Central memory CD8-positive, alpha-beta T cell (primary cell): ENCODE measurements around the gene AKAP5.
"Not testable (repeated sequence)": the region's sequence is repeated elsewhere in the genome, so short reads cannot be mapped to it uniquely, and the experiment has no call there.

Experiments
- ATAC-seq: fragments of 150-1000 bp; cut with Tn5 transposase; replicated peaks from 2 replicates; pipeline ENCODE4 v1.10.0; 2022; ENCODE audit warnings: mild to moderate bottlenecking, moderate FRiP score, moderate number of reproducible peaks; ENCODE audit not compliant: poor library complexity, severe bottlenecking; ENCODE audit errors: extremely low read depth
- DNase-seq, 2 donors: peaks; one replicate each; pipeline ENCODE4 v3.0.0; 2021; ENCODE audit warnings: low spot score in 2 of 2
- H3K27ac Mint-ChIP-seq: one replicate; pipeline ENCODE4 v1.8.0; 2022; ENCODE audit warnings: low read depth, mild to moderate bottlenecking, moderate library complexity, mixed read lengths
- H3K27me3 Mint-ChIP-seq: one replicate; pipeline ENCODE4 v1.8.0; 2022; ENCODE audit warnings: mixed read lengths
- H3K36me3 Mint-ChIP-seq: one replicate; pipeline ENCODE4 v1.8.0; 2022; ENCODE audit warnings: mild to moderate bottlenecking, moderate library complexity, mixed read lengths; ENCODE audit not compliant: insufficient read depth
- H3K4me1 Mint-ChIP-seq: one replicate; pipeline ENCODE4 v1.8.0; 2022; ENCODE audit warnings: mixed read lengths
- H3K4me3 Mint-ChIP-seq: one replicate; pipeline ENCODE4 v1.8.0; 2022; ENCODE audit warnings: mild to moderate bottlenecking, moderate library complexity, mixed read lengths
- H3K9me3 Mint-ChIP-seq: one replicate; pipeline ENCODE4 v1.8.0; 2022; ENCODE audit warnings: mixed read lengths

AKAP5 gene

DNA sequence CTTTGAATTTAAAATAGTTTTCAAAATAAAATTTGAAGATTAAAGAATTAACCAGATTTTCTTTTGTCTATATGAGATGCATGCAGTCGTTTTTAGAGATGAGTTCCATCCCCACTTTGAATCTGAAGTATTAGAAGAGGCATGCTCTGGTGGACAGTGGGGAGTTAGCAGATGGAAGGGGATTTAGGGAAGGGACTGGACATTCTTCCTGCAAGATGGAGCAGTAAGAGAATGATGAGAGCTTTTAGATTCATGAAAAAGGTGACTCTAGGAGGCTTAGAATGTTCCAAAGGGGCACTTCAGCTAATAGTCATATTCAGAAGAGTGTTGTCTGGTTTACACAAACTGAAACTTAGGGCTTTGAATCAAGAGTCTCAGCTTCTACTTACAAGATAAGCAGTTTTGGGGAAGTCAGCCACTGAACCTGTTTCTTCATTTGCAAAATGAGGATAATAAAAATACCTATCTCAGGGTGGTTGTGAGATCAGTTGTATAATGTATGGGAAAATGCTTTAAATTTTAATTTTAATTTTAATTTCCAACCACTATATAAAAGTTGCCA lies 43.0 kb downstream of the AKAP5 start:
- H3K27ac Mint-ChIP-seq, result peak overlapping the region; percentile 60
- peaks cover 75% of the 10 kb centered on the region for H3K4me1 Mint-ChIP-seq
- peaks cover 34% of the 10 kb centered on the region for H3K36me3 Mint-ChIP-seq
- H3K27me3 Mint-ChIP-seq, result no peaks in the 10 kb centered on the region
- ATAC-seq (no peak), DNase-seq (no peak)
- peak overlapping the region; percentile 91 for H3K4me3 Mint-ChIP-seq
- no peaks in the 10 kb centered on the region for H3K9me3 Mint-ChIP-seq

DNA sequence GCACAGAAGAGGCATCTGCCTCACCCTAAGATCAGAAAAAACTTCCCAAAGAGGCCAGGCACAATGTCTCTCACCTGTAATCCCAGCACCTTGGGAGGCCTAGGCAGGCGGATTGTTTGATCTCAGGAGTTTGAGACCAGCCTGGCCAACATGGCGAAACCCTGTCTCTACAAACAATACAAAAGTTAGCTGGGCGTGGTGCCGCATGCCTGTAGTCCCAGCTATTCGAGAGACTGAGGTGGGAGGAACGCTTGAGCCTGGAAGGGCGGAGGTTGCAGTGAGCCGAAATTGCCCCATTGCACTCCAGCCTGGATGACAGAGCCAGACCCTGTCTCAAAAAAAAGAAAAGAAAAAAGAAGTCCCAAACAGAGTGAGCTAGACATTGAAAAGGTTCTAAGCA lies 43.7 kb downstream of the AKAP5 start:
- peak overlapping the region; percentile 91 for H3K4me3 Mint-ChIP-seq
- ATAC-seq, result no peak

DNA sequence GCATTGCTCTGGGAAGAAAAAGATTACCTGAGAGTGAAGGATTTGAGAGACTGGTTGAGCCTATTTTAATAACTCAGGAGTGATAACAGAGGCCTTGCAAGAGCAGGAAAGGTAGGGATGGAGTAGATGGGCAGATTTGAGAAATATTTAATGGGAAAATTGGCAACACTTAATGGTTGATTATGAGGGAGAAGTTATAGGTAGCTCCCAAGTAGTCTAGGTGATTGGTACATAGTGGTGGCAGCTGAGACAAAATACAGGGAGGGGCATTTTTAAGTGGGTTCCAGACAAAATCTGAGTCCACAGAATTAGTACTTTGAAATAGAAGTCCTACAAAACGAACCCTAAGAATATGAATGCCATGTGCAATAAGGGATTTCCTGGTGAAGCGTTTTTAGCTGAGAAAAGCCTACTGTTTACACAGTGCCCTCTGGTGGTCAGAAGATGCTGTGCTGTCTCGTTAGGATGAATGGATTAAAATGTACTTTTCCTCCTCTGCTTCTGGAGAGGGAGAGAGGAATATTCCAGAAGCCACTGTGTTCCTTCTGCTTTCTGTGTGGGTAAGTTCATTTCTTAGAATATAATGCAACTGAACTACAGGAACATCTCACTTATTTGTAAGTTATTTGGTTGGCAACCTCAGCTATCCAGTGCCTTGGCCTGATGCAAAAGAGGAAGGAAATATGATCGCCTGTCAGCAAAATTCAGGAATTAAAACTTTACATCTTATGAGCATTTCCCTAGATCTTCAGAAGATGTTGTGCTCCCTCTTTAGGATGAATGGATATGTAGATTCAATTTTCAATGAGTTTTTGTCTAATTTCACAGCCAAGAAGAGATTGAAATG lies 45.7 kb downstream of the AKAP5 start:
- H3K9me3 Mint-ChIP-seq, result no peaks in the 10 kb centered on the region
- peaks cover 74% of the 10 kb centered on the region for H3K4me1 Mint-ChIP-seq
- ATAC-seq, result peak; percentile 60
- H3K36me3 Mint-ChIP-seq, result peaks cover 14% of the 10 kb centered on the region
- no peaks in the 10 kb centered on the region for H3K27me3 Mint-ChIP-seq
- peak; percentile 49 for DNase-seq
- H3K4me3 Mint-ChIP-seq, result peak overlapping the region; percentile 91
- H3K27ac Mint-ChIP-seq, result peak overlapping the region; percentile 60

More for the DNA sequence above, 43.7 kb downstream of the AKAP5 start:
- H3K27me3 Mint-ChIP-seq, result no peaks in the 10 kb centered on the region
- H3K9me3 Mint-ChIP-seq, result no peaks in the 10 kb centered on the region
- H3K36me3 Mint-ChIP-seq, result peaks cover 29% of the 10 kb centered on the region
- peaks cover 78% of the 10 kb centered on the region for H3K4me1 Mint-ChIP-seq
- peak overlapping the region; percentile 60 for H3K27ac Mint-ChIP-seq
- DNase-seq, result no peak

DNA sequence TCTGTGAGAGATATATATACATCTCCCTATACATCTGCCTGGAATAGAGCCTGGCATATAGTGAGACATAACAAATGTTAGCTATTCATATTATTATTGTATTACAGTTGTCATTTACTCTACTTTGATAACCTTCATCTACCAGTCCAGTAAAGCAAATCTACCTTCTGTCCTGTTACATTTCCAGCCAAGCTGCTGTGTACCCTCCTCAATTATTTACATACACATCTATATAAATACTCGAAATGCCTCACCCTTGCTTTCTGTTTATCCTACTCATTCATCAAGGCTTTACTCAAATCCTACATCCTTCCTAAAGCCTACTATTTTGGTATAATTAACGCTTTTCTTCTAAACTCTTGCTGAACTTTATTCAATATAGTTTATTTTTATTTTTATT lies 48.0 kb downstream of the AKAP5 start:
- Mint-ChIP-seq H3K4me1 (peaks cover 72% of the 10 kb centered on the region), H3K9me3 (no peaks in the 10 kb centered on the region), H3K27me3 (no peaks in the 10 kb centered on the region), H3K27ac (no peak overlapping the region), H3K36me3 (peaks cover 9% of the 10 kb centered on the region), H3K4me3 (no peak overlapping the region)
- no peak for ATAC-seq
- DNase-seq, result no peak

DNA sequence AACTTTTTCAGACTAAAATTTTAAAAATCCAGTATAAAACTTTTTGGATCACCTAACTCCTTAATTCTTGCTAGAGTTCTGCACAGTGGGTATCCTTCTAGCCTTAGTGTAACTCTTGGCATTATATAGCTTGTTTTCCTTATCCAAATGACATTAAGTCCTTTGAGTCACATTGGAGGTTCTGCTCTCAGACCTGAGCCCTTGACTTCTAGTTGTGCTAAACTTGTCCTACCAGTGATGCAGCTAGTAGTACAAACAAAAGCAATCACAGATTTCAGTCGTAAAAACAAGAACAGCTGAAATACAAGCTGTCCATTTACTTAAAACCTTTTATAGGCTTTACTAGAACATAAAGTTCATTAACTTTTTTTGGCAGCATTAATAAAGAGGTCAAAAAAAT lies 49.8 kb downstream of the AKAP5 start:
- DNase-seq, result no peak
- no peaks in the 10 kb centered on the region for H3K27me3 Mint-ChIP-seq
- H3K4me3 Mint-ChIP-seq, result no peak overlapping the region
- H3K9me3 Mint-ChIP-seq, result no peaks in the 10 kb centered on the region
- ATAC-seq, result no peak
- H3K4me1 Mint-ChIP-seq, result peaks cover 63% of the 10 kb centered on the region
- H3K36me3 Mint-ChIP-seq, result peaks cover 13% of the 10 kb centered on the region
- no peak overlapping the region for H3K27ac Mint-ChIP-seq

DNA sequence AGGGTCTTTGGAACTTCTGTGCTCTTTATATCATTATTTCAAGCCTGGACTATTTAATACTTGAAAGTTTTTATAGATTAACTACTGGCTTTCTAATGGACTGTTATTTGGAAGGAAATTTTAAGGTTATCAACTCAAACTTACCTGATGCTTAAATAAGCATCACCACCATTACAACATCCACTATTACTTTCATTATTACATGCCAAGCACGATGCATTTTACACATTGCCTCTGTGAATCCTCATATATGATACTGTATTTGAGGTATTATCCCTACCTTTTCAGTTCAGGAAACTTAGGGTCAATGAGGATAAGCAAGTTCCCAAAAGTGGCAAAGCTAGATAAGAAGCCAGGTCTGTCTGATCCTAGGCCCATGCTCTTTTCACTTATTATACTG lies 51.7 kb downstream of the AKAP5 start:
- H3K4me1 Mint-ChIP-seq, result peaks cover 46% of the 10 kb centered on the region
- H3K27ac Mint-ChIP-seq, result peak overlapping the region; percentile 44
- H3K27me3 Mint-ChIP-seq, result no peaks in the 10 kb centered on the region
- H3K36me3 Mint-ChIP-seq, result peaks cover 12% of the 10 kb centered on the region
- H3K4me3 Mint-ChIP-seq, result peak overlapping the region; percentile 37
- no peaks in the 10 kb centered on the region for H3K9me3 Mint-ChIP-seq
- no peak for ATAC-seq
- DNase-seq, result no peak

DNA sequence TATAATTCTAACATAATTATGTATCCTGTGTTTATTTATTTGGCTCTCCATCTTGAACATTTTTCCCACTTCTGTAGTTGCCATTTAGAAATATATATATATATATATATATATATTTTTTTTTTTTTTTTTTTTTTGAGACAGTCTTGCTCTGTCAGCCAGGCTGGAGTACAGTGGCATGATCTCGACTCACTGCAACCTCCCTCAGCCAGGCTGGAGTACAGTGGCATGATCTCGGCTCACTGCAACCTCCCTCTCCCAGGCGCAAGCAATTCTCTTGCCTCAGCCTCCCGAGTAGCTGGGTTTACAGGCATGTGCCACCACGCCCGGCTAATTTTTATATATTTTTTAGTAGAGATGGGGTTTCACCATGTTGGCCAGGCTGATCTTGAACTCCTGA lies 52.4 kb downstream of the AKAP5 start:
- ATAC-seq, H3K4me3 Mint-ChIP-seq, DNase-seq, H3K27me3 Mint-ChIP-seq, H3K9me3 Mint-ChIP-seq: not testable (repeated sequence)
- H3K4me1 Mint-ChIP-seq, result peaks cover 46% of the 10 kb centered on the region
- peak overlapping the region; percentile 46 for H3K27ac Mint-ChIP-seq
- H3K36me3 Mint-ChIP-seq, result peaks cover 12% of the 10 kb centered on the region

DNA sequence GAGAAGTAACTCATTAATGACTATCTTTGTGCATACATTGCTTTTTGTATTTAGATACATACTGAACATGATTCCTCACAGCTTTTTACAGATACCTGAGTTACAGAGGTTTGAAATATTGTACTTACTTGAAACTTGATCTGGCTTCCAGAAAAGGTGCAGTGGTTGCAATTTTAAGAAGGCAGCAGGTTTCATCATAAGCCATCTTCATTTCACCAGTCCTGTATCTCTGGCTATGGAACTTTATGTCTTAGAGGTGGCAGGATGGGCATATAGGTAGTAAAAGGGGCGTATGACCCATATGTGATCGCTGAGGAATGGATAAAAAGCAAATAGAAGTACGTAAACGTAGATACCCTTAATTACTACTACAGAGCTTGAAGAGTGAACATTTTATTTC lies 52.9 kb downstream of the AKAP5 start:
- no peaks in the 10 kb centered on the region for H3K9me3 Mint-ChIP-seq
- H3K27ac Mint-ChIP-seq, result peak overlapping the region; percentile 46
- DNase-seq, result no peak
- H3K4me1 Mint-ChIP-seq, result peaks cover 45% of the 10 kb centered on the region
- H3K27me3 Mint-ChIP-seq, result no peaks in the 10 kb centered on the region
- H3K4me3 Mint-ChIP-seq, result no peak overlapping the region
- H3K36me3 Mint-ChIP-seq, result peaks cover 12% of the 10 kb centered on the region
- no peak for ATAC-seq

DNA sequence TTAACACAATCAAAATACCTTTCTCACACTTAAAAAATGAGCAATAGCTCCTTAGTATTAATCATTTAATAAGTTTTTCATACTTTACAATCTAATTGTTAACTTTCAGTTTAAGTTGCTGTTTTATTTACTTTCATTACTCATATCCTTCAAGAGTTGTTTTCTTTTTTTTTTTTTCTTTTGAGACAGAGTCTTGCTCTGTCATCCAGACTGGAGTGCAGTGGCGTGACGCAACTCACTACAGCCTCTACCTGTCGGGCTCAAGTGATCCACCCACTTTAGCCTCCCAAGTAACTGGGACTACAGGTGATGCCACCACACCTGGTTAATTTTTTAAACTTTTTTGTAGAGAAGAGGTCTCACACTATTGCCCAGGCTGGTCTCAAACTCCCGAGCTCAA lies 55.4 kb downstream of the AKAP5 start:
- Mint-ChIP-seq H3K9me3 (no peaks in the 10 kb centered on the region), H3K4me1 (peaks cover 27% of the 10 kb centered on the region), H3K27ac (peak overlapping the region; percentile 29), H3K4me3 (no peak overlapping the region), H3K27me3 (no peaks in the 10 kb centered on the region), H3K36me3 (peaks cover 12% of the 10 kb centered on the region)
- ATAC-seq, result no peak
- DNase-seq, result no peak

DNA sequence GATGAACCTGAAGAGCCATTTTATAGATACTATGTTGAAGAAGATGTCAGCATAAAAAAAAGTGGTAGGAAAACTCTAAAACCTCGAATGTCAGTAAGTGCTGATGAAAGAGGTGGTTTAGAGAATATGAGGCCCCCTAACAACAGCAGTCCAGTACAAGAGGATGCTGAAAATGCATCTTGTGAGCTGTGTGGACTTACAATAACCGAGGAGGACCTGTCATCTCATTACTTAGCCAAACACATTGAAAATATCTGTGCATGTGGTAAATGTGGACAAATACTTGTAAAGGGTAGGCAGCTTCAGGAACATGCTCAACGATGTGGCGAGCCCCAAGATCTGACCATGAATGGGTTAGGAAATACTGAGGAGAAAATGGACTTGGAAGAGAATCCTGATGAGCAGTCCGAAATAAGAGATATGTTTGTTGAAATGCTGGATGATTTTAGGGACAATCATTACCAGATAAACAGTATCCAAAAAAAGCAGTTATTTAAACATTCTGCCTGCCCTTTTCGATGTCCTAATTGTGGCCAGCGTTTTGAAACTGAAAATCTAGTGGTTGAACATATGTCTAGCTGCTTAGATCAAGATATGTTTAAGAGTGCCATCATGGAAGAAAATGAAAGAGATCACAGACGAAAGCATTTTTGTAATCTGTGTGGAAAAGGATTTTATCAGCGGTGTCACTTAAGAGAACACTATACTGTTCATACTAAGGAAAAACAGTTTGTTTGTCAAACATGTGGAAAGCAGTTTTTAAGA lies 57.5 kb downstream of the AKAP5 start:
- Mint-ChIP-seq H3K36me3 (peaks cover 19% of the 10 kb centered on the region), H3K9me3 (no peaks in the 10 kb centered on the region)
- no peak for ATAC-seq

More for the DNA sequence above, 57.5 kb downstream of the AKAP5 start:
- H3K4me1 Mint-ChIP-seq, result peaks cover 17% of the 10 kb centered on the region
- no peak overlapping the region for H3K4me3 Mint-ChIP-seq
- DNase-seq, result no peak
- H3K27ac Mint-ChIP-seq, result no peak overlapping the region
- H3K27me3 Mint-ChIP-seq, result no peaks in the 10 kb centered on the region
